NCI-H1048 (cell line): ENCODE data around the gene LRFN2.

Experiments
- DNase-seq: peaks from one replicate; lab custom pipeline; 2025; lab: John Stamatoyannopoulos, UW

LRFN2 gene

DNA sequence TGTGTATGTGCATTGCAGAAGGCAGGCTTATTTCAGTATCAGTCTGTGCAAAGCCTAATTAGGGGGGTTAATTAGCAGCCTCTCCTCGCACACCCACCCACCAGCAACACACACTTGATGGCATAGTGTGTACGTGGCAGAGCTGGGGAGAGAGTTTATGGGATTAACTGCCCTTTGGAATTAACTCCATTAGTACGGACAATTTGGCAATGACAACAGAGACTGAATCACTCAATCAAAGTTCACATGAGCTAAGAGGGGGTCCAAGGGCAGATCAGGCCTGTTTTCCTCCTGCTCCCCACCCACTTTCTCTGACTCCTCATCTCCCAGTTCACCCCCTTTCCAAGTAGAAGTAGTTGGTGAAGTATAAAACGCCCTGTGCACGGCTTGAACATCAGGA lies 69.5 kb downstream of the LRFN2 start:
- DNase-seq = no peak

GRCh38 chr6:40516429-40516828 lies 70.7 kb downstream of the LRFN2 start:
- DNase-seq = no peak

DNA sequence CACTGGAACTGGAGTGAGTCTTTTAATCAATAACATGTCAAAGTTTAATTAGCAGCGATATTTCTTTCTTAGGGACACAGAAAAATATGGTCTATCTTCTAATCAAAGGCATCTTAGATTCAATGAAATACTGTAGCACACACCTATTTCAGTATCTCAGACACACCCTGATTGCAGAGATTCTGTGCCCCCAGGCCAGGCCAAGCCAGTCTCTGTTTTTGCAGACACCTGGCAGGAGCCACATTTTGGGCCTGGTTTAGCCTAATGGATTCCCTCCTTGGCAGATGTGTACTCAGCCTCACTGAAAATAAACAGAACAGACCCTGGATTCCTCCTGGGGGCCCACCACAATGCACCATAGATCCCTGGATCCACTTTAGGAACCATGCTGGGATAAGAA lies 74.8 kb downstream of the LRFN2 start:
- no peak for DNase-seq

GRCh38 chr6:40511884-40512283 lies 75.3 kb downstream of the LRFN2 start:
- DNase-seq = no peak

- no peak for DNase-seq
Measured at GRCh38 chr6:40510442-40510841, 76.7 kb downstream of the LRFN2 start.

DNA sequence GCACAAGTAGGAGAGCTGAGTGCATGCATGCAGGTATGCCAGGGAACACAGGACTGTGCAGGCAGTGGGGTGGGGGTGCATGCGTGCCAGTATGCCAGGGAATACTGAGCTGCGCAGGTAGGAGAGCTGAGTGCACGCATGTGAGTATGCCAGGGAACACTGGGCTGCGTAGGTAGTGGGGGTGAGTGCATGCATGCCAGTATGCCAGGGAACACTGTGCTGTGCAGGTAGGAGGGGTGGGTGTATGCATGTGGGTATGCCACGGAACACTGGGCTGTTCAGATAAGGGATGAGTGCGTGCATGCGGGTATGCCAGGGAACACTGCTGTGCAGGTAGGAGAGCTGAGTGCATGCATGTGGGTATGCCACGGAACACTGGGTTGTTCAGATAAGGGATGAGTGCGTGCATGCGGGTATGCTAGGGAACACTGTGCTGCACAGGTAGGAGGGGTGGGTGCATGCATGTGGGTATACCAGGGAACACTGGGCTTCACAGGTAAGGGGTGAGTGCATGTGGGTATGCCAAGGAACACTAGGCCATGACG lies 77.4 kb downstream of the LRFN2 start:
- DNase-seq = no peak

GRCh38 chr6:40509086-40509485 lies 78.1 kb downstream of the LRFN2 start:
- no peak for DNase-seq

DNA sequence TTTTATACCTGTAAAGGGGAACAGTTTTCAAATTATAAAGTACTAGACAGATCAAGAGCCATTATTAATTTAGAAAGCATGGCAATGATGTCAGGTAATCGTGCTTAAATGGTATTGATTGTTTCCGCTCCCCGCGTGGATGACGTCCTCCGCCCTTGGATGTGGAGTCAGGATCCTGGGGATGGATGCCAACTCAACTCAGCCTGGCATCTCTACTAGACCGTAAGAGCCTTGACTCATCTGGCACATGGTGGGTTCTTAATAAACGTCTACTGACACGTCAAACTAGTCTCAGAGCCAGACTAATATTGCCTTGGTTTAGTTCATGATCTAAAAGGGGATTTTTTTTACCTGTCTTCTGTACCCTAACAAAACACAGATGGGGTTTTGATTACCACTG lies 80.2 kb downstream of the LRFN2 start:
- DNase-seq = no peak

- no peak for DNase-seq
Measured at GRCh38 chr6:40505191-40505810, 81.9 kb downstream of the LRFN2 start.

- DNase-seq = no peak
Measured at GRCh38 chr6:40504274-40504673, 82.9 kb downstream of the LRFN2 start.

- DNase-seq = no peak
Measured at GRCh38 chr6:40500227-40500626, 86.9 kb downstream of the LRFN2 start.

- DNase-seq = no peak
Measured at GRCh38 chr6:40499215-40499614, 87.9 kb downstream of the LRFN2 start.

DNA sequence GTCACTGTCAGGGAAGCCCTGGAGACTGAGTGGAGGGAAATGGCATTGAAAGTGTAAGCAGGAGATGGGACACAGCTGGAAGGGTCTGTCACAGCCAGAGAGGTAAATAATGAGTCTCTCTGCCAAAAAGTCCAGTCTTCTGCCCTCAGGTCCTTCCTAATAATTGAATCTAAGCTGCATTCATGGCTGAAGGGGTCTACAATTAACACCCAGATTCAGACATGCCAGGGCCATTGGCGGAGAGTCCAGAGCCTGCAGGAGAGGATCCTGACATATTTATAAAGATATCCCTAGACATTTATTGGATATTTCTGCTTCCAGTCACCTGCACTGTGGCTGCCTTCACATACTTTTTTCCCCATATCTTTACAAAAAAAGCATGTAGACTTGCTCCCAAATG lies 89.0 kb downstream of the LRFN2 start:
- DNase-seq = no peak

GRCh38 chr6:40492187-40492586 lies 95.0 kb downstream of the LRFN2 start:
- no peak for DNase-seq

DNA sequence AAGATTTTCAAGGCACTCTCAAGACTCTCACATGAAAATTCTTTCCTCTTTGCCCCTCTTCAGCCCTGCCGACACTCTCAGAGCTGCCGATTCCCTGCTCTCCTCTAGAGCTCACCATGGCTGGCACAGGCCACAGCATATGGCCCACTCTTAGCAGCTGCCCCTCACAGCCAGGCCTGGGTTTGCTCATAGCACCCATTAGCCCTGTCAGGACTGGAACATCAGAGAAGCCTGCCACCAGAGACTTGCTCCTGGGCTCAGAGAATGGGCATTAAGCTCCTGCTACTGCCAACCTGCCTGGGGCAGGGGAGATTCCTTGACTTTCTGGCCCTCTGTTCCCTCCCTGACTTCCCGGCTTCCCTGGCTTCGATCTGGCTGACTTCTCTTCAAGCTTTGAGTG lies 96.7 kb downstream of the LRFN2 start:
- DNase-seq = no peak

DNA sequence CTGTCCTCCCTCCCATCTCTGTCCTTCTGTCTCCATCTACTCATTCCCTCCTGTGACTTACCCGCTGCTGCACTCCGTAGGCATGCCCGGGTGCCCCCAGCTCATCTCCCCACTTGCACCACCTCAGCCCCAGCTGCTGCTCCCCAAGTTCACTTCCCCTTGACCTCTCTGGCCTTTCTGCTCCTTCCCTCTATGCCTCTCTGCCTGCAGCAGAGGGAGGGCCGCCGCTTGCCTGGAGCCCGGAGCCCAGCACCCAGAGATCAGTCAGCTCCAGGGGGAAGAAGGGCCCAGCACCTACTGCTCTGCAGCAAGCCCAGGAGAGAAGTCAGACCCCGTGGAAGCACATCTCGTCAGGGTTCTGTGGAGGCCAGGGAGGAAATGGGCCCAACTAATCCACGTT lies 97.4 kb downstream of the LRFN2 start:
- no peak for DNase-seq

DNA sequence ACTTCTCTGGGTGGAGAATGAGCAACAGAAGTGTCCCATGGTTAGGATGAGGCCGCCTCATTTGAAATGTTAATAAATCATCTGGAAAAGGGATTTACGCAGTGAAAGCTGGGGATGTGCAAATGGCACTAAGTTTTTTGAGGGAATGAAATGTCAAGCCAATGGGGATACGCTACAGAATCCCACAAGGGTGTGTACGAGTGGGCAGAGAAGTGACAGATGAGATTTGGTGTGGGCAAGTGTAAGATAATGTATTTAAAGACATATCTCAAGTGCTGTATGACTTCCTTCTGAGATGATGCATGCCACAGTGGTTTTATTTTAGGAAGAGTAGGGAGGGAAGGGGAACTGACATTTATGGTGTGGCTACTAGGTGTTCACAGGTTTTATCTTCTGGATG lies 100.6 kb downstream of the LRFN2 start:
- DNase-seq = no peak

DNA sequence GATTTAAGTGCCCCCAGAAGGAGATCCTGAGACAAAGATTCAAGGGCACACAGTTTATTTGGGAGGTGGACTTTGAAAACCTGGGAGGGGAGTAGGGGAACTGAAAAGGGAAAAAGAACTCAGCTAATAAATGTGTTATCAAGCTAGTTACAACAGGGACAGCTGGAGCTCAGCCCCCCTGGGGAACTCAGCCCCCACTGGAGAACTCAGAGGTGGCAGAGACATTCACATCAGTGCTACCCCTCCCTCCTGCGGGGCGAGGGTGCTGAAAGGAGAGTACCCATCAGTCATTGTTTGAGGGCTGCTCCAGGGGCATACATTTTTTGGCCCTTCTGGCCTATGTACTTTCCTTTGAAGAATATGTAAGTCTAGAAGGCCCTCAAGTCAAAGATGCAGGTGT lies 101.4 kb downstream of the LRFN2 start:
- DNase-seq = no peak

- DNase-seq = no peak
Measured at GRCh38 chr6:40485300-40485699, 101.9 kb downstream of the LRFN2 start.

- DNase-seq = no peak
Measured at GRCh38 chr6:40484066-40484465, 103.1 kb downstream of the LRFN2 start.

- no peak for DNase-seq
Measured at GRCh38 chr6:40482532-40482931, 104.6 kb downstream of the LRFN2 start.

DNA sequence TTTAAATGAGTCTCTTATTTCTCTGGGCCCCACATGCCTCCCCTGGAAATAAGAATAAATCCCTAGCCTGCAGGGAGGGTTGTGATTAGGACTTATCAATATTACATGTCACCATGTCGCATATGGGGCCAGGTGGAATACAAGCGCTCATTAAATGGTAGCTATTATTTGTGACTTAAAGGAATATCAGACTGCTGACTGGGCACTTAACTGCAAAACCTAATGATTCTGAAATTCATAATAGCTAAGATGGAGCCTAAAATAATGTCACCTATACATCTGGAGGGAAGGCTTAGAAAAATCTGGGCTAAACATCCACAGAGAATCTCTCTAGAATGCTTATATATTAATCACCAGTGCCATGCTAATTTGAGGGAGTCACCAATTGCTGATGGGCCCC lies 106.5 kb downstream of the LRFN2 start:
- DNase-seq = no peak

GRCh38 chr6:40479706-40480105 lies 107.5 kb downstream of the LRFN2 start:
- DNase-seq = no peak
